ENCODE data around the gene PLVAP. TPM values are rescaled to one million over a fixed set of nuclear protein-coding genes. Genes with fewer than 3 reads are reported as not detected.

Gene PLVAP
- total and polyA plus RNA-seq, 9 of the 15 experiments (the other 6 are each of a cell fraction or from before 2014, with no cell fraction given): 0.09 to 0.84 (median 0.51) TPM; not detected in 4

DNA sequence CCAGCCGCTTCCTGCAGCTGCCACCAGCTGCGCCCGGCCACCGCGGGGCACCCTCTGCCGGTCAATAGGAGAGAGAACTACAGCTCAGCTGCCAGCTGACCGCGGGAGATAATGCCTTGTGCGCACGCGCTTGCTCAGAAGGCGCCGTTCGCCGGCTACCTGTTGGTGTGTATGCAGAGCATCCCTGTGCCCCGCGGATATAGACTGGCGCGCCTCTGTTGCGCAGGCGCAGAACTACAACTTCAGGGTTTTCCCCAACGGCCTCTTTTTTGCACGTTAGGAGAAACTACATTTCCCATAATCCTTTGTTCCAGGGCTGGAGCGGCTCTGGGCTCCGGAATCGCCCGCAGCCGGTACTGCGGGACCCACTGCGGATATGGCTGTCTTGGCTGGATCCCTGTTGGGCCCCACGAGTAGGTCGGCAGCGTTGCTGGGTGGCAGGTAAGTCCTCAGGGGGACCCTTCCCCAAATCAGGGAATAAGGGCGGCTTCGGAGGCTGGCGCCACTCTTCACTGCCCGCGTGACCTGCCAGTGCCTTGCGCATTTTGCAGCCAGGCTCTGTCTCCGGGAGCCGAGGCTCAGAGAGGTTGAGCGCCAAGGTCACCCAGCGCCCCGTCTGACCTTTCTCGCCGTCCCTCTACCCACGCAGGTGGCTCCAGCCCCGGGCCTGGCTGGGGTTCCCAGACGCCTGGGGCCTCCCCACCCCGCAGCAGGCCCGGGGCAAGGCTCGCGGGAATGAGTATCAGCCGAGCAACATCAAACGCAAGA, 71.4 kb downstream of the PLVAP start, which contains the start of gene MRPL34 (continued):
- peak; percentile 31 for TF ChIP-seq CREB1 (IDR thresholded peaks at IDR 0.05)
- TF ChIP-seq CREB1 (CRISPR knock-in tag; IDR thresholded peaks at IDR 0.05): peak; percentile 59
- no peak for TF ChIP-seq PTTG1 (tag; IDR thresholded peaks at IDR 0.05; ENCODE audit: low read depth)
- TF ChIP-seq DMBX1 (CRISPR knock-in tag; IDR thresholded peaks at IDR 0.05; ENCODE audit: borderline replicate concordance): 0 out of 2 replicates have a peak, but pooled peaks have one; percentile 36
- TF ChIP-seq ZNF609 (CRISPR knock-in tag; IDR thresholded peaks at IDR 0.05; ENCODE audit: borderline replicate concordance): peak; percentile 26; the same call in 1 of the 2 replicates
- TF ChIP-seq, protein P1, sequence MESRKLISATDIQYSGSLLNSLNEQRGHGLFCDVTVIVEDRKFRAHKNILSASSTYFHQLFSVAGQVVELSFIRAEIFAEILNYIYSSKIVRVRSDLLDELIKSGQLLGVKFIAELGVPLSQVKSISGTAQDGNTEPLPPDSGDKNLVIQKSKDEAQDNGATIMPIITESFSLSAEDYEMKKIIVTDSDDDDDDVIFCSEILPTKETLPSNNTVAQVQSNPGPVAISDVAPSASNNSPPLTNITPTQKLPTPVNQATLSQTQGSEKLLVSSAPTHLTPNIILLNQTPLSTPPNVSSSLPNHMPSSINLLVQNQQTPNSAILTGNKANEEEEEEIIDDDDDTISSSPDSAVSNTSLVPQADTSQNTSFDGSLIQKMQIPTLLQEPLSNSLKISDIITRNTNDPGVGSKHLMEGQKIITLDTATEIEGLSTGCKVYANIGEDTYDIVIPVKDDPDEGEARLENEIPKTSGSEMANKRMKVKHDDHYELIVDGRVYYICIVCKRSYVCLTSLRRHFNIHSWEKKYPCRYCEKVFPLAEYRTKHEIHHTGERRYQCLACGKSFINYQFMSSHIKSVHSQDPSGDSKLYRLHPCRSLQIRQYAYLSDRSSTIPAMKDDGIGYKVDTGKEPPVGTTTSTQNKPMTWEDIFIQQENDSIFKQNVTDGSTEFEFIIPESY (CRISPR knock-in tag; IDR thresholded peaks at IDR 0.05): peak; percentile 72; the same call in 1 of the 2 replicates
- 0 out of 2 replicates have a peak, but pooled peaks have one; percentile 12 for TF ChIP-seq RFX5 (IDR thresholded peaks at IDR 0.05; ENCODE audit: low read depth, low read length)
- peak; percentile 60 for TF ChIP-seq CXXC5 (CRISPR knock-in tag; IDR thresholded peaks at IDR 0.05)
- TF ChIP-seq TAF15 (IDR thresholded peaks at IDR 0.05; ENCODE audit: low read depth, low read length): no peak
- TF ChIP-seq, protein P2, sequence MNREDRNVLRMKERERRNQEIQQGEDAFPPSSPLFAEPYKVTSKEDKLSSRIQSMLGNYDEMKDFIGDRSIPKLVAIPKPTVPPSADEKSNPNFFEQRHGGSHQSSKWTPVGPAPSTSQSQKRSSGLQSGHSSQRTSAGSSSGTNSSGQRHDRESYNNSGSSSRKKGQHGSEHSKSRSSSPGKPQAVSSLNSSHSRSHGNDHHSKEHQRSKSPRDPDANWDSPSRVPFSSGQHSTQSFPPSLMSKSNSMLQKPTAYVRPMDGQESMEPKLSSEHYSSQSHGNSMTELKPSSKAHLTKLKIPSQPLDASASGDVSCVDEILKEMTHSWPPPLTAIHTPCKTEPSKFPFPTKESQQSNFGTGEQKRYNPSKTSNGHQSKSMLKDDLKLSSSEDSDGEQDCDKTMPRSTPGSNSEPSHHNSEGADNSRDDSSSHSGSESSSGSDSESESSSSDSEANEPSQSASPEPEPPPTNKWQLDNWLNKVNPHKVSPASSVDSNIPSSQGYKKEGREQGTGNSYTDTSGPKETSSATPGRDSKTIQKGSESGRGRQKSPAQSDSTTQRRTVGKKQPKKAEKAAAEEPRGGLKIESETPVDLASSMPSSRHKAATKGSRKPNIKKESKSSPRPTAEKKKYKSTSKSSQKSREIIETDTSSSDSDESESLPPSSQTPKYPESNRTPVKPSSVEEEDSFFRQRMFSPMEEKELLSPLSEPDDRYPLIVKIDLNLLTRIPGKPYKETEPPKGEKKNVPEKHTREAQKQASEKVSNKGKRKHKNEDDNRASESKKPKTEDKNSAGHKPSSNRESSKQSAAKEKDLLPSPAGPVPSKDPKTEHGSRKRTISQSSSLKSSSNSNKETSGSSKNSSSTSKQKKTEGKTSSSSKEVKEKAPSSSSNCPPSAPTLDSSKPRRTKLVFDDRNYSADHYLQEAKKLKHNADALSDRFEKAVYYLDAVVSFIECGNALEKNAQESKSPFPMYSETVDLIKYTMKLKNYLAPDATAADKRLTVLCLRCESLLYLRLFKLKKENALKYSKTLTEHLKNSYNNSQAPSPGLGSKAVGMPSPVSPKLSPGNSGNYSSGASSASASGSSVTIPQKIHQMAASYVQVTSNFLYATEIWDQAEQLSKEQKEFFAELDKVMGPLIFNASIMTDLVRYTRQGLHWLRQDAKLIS (CRISPR knock-in tag; IDR thresholded peaks at IDR 0.05): peak; percentile 47; the same call in 1 of the 2 replicates
- TF ChIP-seq ZBED1 (IDR thresholded peaks at IDR 0.05): no peak
- TF ChIP-seq ZFP30 (CRISPR knock-in tag; IDR thresholded peaks at IDR 0.05; ENCODE audit: borderline replicate concordance): no peak
- TF ChIP-seq RCOR1 (IDR thresholded peaks at IDR 0.05; ENCODE audit: borderline replicate concordance in 1 of 2, low read depth in 2 of 2, low read length in 2 of 2): peak in 1 of 2 experiments; percentile 82; a peak in 2 of 4 replicates
- 0 out of 2 replicates have a peak, but pooled peaks have one; percentile 67 for TF ChIP-seq NR3C1 (CRISPR knock-in tag; IDR thresholded peaks at IDR 0.05)
- 0 out of 2 replicates have a peak, but pooled peaks have one; percentile 46 for TF ChIP-seq GABPA (tag; conservative IDR thresholded peaks at IDR 0.05; ENCODE audit: low read depth)
- TF ChIP-seq PHF8 (IDR thresholded peaks at IDR 0.05; ENCODE audit: borderline replicate concordance, low read length): peak; percentile 78; the same call in 1 of the 2 replicates

Measured in K562 (cell line).